ENCODE results near the gene PYDC1. TPM values are rescaled to one million over a fixed set of nuclear protein-coding genes. Genes with fewer than 3 reads are reported as not detected.

The PYDC1 gene
- total RNA-seq, 1 experiment from 2014 or later, result 1.9 TPM

- peaks cover 9% of the 10 kb centered on the region for H3K9me3 Mint-ChIP-seq
- peaks cover 11% of the 10 kb centered on the region for H3K36me3 Mint-ChIP-seq
- POLR2A ChIA-PET, result no interaction called here
- no peak for TF ChIP-seq E2F5 (CRISPR knock-in tag; IDR thresholded peaks at IDR 0.05)
- TF ChIP-seq HMGA2 (CRISPR knock-in tag; IDR thresholded peaks at IDR 0.05), result no peak
- TF ChIP-seq MXD4 (CRISPR knock-in tag; IDR thresholded peaks at IDR 0.05; ENCODE audit: borderline replicate concordance), result no peak
- no peak for TF ChIP-seq JAZF1 (CRISPR knock-in tag; IDR thresholded peaks at IDR 0.05)
- no peak for TF ChIP-seq RELA (CRISPR knock-in tag; IDR thresholded peaks at IDR 0.05; ENCODE audit: borderline replicate concordance)
- TF ChIP-seq ZNF232 (CRISPR knock-in tag; IDR thresholded peaks at IDR 0.05), result no peak
- TF ChIP-seq TP53 (CRISPR knock-in tag; IDR thresholded peaks at IDR 0.05), result no peak
- TF ChIP-seq ZBTB43 (CRISPR knock-in tag; IDR thresholded peaks at IDR 0.05), result no peak
- ATAC-seq (no peak), DNase-seq (ENCODE audit: low spot score) (no peak)
- H3K4me1 Mint-ChIP-seq, result peaks cover 3% of the 10 kb centered on the region
- peaks cover 4% of the 10 kb centered on the region for H3K27me3 Mint-ChIP-seq (ENCODE audit: low read depth)
- CTCF ChIA-PET, result no interaction called here
- no peak overlapping the region for H3K4me3 Mint-ChIP-seq
- H3K27ac Mint-ChIP-seq, result no peak overlapping the region
Observed at GRCh38 chr16:31229501-31229900, 12.6 kb upstream of the PYDC1 start.

- TF ChIP-seq ZNF671 (CRISPR knock-in tag; IDR thresholded peaks at IDR 0.05), result no peak
- no peak for TF ChIP-seq AFF4 (CRISPR knock-in tag; IDR thresholded peaks at IDR 0.05; ENCODE audit: borderline replicate concordance)
- TF ChIP-seq IRF1 (CRISPR knock-in tag; IDR thresholded peaks at IDR 0.05), result no peak
- no peak for TF ChIP-seq FOXP4 (CRISPR knock-in tag; IDR thresholded peaks at IDR 0.05)
- no peak for TF ChIP-seq ZSCAN18 (CRISPR knock-in tag; IDR thresholded peaks at IDR 0.05)
- no peak for TF ChIP-seq TEAD1 (CRISPR knock-in tag; IDR thresholded peaks at IDR 0.05)
- TF ChIP-seq GABPB1 (CRISPR knock-in tag; IDR thresholded peaks at IDR 0.05), result no peak
- no peak for TF ChIP-seq MXD4 (CRISPR knock-in tag; IDR thresholded peaks at IDR 0.05; ENCODE audit: borderline replicate concordance)
- TF ChIP-seq RELA (CRISPR knock-in tag; IDR thresholded peaks at IDR 0.05; ENCODE audit: borderline replicate concordance), result no peak
- no peak for TF ChIP-seq NFATC4 (CRISPR knock-in tag; IDR thresholded peaks at IDR 0.05)
- no peak for TF ChIP-seq E2F1 (CRISPR knock-in tag; IDR thresholded peaks at IDR 0.05)
- TF ChIP-seq CBFB (CRISPR knock-in tag; IDR thresholded peaks at IDR 0.05; ENCODE audit: low read depth), result no peak
- H3K4me1 Mint-ChIP-seq, result peaks cover 3% of the 10 kb centered on the region
- ATAC-seq, result no peak
- POLR2A ChIA-PET, result no interaction called here
- peaks cover 4% of the 10 kb centered on the region; the same call in 1 of the 2 replicates for H3K9me3 Mint-ChIP-seq
- no peak for DNase-seq (ENCODE audit: low spot score)
- no peak overlapping the region for H3K4me3 Mint-ChIP-seq
- H3K27me3 Mint-ChIP-seq (ENCODE audit: low read depth), result peaks cover 4% of the 10 kb centered on the region; the same call in 1 of the 2 replicates
- peaks cover 6% of the 10 kb centered on the region for H3K36me3 Mint-ChIP-seq
- CTCF ChIA-PET, result interaction anchor here (0.8 kb wide), 1 partner anchor 11 kb away, joined by 3 read pairs; the partner anchor contains the start of gene PYDC1
- no peak overlapping the region for H3K27ac Mint-ChIP-seq
Observed at GRCh38 chr16:31228206-31228605, 11.3 kb upstream of the PYDC1 start.

All from WTC11 (cell line).